Smooth muscle cell (in vitro differentiated cells): ENCODE data around the gene PLXNA3. TPM values are rescaled to one million over a fixed set of nuclear protein-coding genes. Genes with fewer than 3 reads are reported as not detected.

Experiments used
- DNase-seq: peaks from one replicate; lab custom pipeline; 2025; ENCODE audit not compliant: unreplicated experiment; lab: John Stamatoyannopoulos, UW
- H2AFZ ChIP-seq: fragments of 200-600 bp; sonication (generic); 2 replicates; pipeline ENCODE4 v1.6.0; 2016; ENCODE audit warnings: antibody characterized with exemption, low read depth, mild to moderate bottlenecking
- H3F3A ChIP-seq: fragments of 200-600 bp; sonication (generic); 2 replicates; pipeline ENCODE4 v1.6.0; 2017; ENCODE audit warnings: antibody characterized with exemption, low read depth
- H3K27ac ChIP-seq: fragments of 200-600 bp; sonication (generic); 2 replicates; pipeline ENCODE4 v1.5.1; 2016; ENCODE audit warnings: low read depth, mild to moderate bottlenecking
- H3K27me3 ChIP-seq: fragments of 200-600 bp; sonication (generic); 2 replicates; pipeline ENCODE4 v1.6.1; 2016; ENCODE audit warnings: low read depth, mild to moderate bottlenecking
- H3K36me3 ChIP-seq: fragments of 200-600 bp; sonication (generic); 2 replicates; pipeline ENCODE4 v1.5.1; 2016; ENCODE audit warnings: low read depth
- H3K4me1 ChIP-seq: fragments of 200-600 bp; sonication (generic); 2 replicates; pipeline ENCODE4 v1.5.1; 2016; ENCODE audit warnings: low read depth
- H3K4me2 ChIP-seq: fragments of 200-600 bp; sonication (generic); 2 replicates; pipeline ENCODE4 v1.6.0; 2016; ENCODE audit warnings: mild to moderate bottlenecking
- H3K4me3 ChIP-seq: fragments of 200-600 bp; sonication (generic); 2 replicates; pipeline ENCODE4 v1.5.1; 2016; ENCODE audit warnings: mild to moderate bottlenecking
- H3K79me2 ChIP-seq: fragments of 200-600 bp; sonication (generic); 2 replicates; pipeline ENCODE4 v1.6.0; 2016; ENCODE audit warnings: low read depth, mild to moderate bottlenecking
- H3K9ac ChIP-seq: fragments of 200-600 bp; sonication (generic); 2 replicates; pipeline ENCODE4 v1.6.0; 2016; ENCODE audit warnings: low read depth
- H3K9me3 ChIP-seq: fragments of 200-600 bp; sonication (generic); replicated peaks from 2 replicates; pipeline ENCODE4 v1.5.1; 2016; ENCODE audit warnings: low read depth
- H4K20me1 ChIP-seq: fragments of 200-600 bp; sonication (generic); 2 replicates; pipeline ENCODE4 v1.6.0; 2016; ENCODE audit warnings: low read depth
- WGBS: methylation state at CpG from one replicate; pipeline ENCODE4 v1.1.7; 2016; ENCODE audit warnings: low lambda C conversion rate; 5-methylcytosine and 5-hydroxymethylcytosine counted together
- polyA plus RNA-seq: library from polyadenylated mRNA; unstranded; fragments of >200 nt; fragmentation: Nextera tagmentation; extraction: Ambion mirVana; gene quantifications from 2 replicates; pipeline ENCODE4 v1.2.1, GENCODE V29; 2016
- total RNA-seq: library from RNA; depleted of rRNA; stranded (reverse); fragments of >200 nt; gene quantifications from 2 replicates; pipeline ENCODE4 v1.2.3, GENCODE V29; 2014
- TF ChIP-seq, protein P1 (sequence below): fragments of 200-600 bp; sonication (generic); IDR thresholded peaks from 2 replicates; pipeline ENCODE4 v1.5.1; 2017; ENCODE audit warnings: borderline replicate concordance, mild to moderate bottlenecking, antibody characterized with exemption; ENCODE audit not compliant: insufficient read depth, poor library complexity, severe bottlenecking

The PLXNA3 gene
- total and polyA plus RNA-seq, 2 experiments from 2014 or later = 33.6 to 38.2 TPM

DNA sequence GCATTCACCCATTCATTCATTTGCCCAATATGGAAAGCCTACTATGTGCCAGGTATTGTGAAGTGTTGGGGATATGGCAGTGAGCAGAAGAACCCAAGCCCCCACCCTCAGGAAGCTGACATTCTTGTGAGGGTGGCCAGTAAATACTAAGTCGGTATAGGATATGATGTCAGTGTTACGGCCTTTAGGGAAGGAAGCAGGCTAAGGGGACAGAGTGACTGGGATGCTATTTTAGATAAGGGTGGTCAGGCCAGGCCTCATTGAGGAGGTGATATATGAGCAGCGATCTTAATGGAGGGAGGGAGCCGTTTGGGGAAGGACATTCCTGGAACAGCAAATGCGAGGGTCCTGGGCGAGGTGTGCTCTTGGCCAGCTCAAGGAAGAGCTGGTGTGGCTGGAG is 27.6 kb upstream of the PLXNA3 start:
- H3K27me3 ChIP-seq = no peaks in the 10 kb centered on the region
- TF ChIP-seq, protein P1, sequence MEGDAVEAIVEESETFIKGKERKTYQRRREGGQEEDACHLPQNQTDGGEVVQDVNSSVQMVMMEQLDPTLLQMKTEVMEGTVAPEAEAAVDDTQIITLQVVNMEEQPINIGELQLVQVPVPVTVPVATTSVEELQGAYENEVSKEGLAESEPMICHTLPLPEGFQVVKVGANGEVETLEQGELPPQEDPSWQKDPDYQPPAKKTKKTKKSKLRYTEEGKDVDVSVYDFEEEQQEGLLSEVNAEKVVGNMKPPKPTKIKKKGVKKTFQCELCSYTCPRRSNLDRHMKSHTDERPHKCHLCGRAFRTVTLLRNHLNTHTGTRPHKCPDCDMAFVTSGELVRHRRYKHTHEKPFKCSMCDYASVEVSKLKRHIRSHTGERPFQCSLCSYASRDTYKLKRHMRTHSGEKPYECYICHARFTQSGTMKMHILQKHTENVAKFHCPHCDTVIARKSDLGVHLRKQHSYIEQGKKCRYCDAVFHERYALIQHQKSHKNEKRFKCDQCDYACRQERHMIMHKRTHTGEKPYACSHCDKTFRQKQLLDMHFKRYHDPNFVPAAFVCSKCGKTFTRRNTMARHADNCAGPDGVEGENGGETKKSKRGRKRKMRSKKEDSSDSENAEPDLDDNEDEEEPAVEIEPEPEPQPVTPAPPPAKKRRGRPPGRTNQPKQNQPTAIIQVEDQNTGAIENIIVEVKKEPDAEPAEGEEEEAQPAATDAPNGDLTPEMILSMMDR = no peak
- WGBS = 68% methylated on average over 6 of the region's 6 CpGs
- DNase-seq = no peak
- no peaks in the 10 kb centered on the region for H3K9me3 ChIP-seq
- no peak overlapping the region for H3K9ac ChIP-seq
- no peak overlapping the region for H3K4me3 ChIP-seq
- H3K4me2 ChIP-seq = no peak overlapping the region
- H3F3A ChIP-seq = no peaks in the 10 kb centered on the region
- no peaks in the 10 kb centered on the region for H3K36me3 ChIP-seq
- H3K27ac ChIP-seq = no peak overlapping the region
- no peaks in the 10 kb centered on the region for H3K4me1 ChIP-seq
- no peak overlapping the region for H2AFZ ChIP-seq
- H3K79me2 ChIP-seq = peaks cover 15% of the 10 kb centered on the region
- H4K20me1 ChIP-seq = no peaks in the 10 kb centered on the region

- no peaks in the 10 kb centered on the region for H3K27me3 ChIP-seq
- no peak overlapping the region for H2AFZ ChIP-seq
- DNase-seq = no peak
- no peak overlapping the region for H3K4me2 ChIP-seq
- TF ChIP-seq, protein P1 = no peak
- H3K9me3 ChIP-seq = no peaks in the 10 kb centered on the region
- no peaks in the 10 kb centered on the region for H3K36me3 ChIP-seq
- H3K27ac ChIP-seq = no peak overlapping the region
- H3K79me2 ChIP-seq = peaks cover 15% of the 10 kb centered on the region
- H3F3A ChIP-seq = no peaks in the 10 kb centered on the region
- H3K4me1 ChIP-seq = no peaks in the 10 kb centered on the region
- H3K4me3 ChIP-seq = no peak overlapping the region
- no peak overlapping the region for H3K9ac ChIP-seq
- H4K20me1 ChIP-seq = no peaks in the 10 kb centered on the region
- 78% methylated on average over 7 of the region's 7 CpGs for WGBS
Measured at GRCh38 chrX:154430916-154431315, 27.2 kb upstream of the PLXNA3 start.

- Histone ChIP-seq H2AFZ (no peak overlapping the region), H3K36me3 (no peaks in the 10 kb centered on the region), H3K27ac (no peak overlapping the region), H3K9ac (no peak overlapping the region), H3K9me3 (no peaks in the 10 kb centered on the region), H3K4me2 (no peak overlapping the region), H3K4me3 (no peak overlapping the region), H3F3A (no peaks in the 10 kb centered on the region), H3K79me2 (peaks cover 15% of the 10 kb centered on the region), H3K27me3 (no peaks in the 10 kb centered on the region), H4K20me1 (no peaks in the 10 kb centered on the region), H3K4me1 (no peaks in the 10 kb centered on the region)
- 73% methylated on average over 5 of the region's 5 CpGs for WGBS
- TF ChIP-seq, protein P1 = no peak
- no peak for DNase-seq
Measured at GRCh38 chrX:154431341-154431740, 26.7 kb upstream of the PLXNA3 start.

DNA sequence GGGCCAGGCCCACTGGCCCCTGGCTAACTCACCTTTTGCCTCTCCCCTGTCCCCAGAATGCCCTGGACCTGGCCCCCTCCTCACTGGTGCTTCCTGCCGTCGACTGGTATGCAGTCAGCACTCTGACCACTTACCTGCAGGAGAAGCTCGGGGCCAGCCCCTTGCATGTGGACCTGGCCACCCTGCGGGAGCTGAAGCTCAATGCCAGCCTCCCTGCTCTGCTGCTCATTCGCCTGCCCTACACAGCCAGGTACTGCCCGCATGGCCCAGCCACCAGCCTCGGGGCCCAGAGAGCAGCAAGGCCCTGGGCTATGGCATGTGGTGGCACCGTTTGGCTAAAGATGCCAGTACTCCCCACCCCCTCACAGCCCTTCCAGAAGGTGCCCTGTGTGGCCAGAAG is 25.9 kb upstream of the PLXNA3 start:
- Histone ChIP-seq H3K27me3 (no peaks in the 10 kb centered on the region), H3K79me2 (peaks cover 16% of the 10 kb centered on the region), H4K20me1 (no peaks in the 10 kb centered on the region), H3K36me3 (no peaks in the 10 kb centered on the region), H3K4me3 (no peak overlapping the region), H3K4me1 (no peaks in the 10 kb centered on the region), H3F3A (no peaks in the 10 kb centered on the region), H3K27ac (no peak overlapping the region), H3K4me2 (no peak overlapping the region), H2AFZ (no peak overlapping the region), H3K9ac (no peak overlapping the region), H3K9me3 (no peaks in the 10 kb centered on the region)
- WGBS = 93% methylated on average over 8 of the region's 8 CpGs
- DNase-seq = no peak
- TF ChIP-seq, protein P1 = no peak
